A549 (cell line): ENCODE measurements around the gene STK4.

Experiments used
- CHD2 ChIP-seq: fragments of 150-350 bp; IDR thresholded peaks from 2 replicates; pipeline ENCODE4 v1.6.1; 2014; ENCODE audit warnings: low read length; ENCODE audit not compliant: partially characterized antibody
- CTCF ChIP-seq: fragments of >200 bp; sonication (Bioruptor Twin); formaldehyde crosslinking; IDR thresholded peaks from 3 replicates; pipeline ENCODE4 v1.5.1; 2016
- EP300 ChIP-seq, 2 experiments: fragments of >200 bp; sonication (Bioruptor Twin); formaldehyde crosslinking; IDR thresholded peaks; 2 replicates in 1 of 2; 3 replicates in 1 of 2; pipeline ENCODE4 v1.6.1; 2016 to 2017
- POLR2A ChIP-seq: IDR thresholded peaks from 2 replicates; pipeline ENCODE4 v1.6.1; 2012; ENCODE audit warnings: mild to moderate bottlenecking, low read length
- RNF2 ChIP-seq: fragments of 200-600 bp; sonication (generic); IDR thresholded peaks from 2 replicates; pipeline ENCODE4 v1.6.1; 2016; ENCODE audit warnings: low read depth, mild to moderate bottlenecking, antibody characterized with exemption, moderate library complexity, borderline replicate concordance

- TF ChIP-seq POLR2A = no peak
- TF ChIP-seq EP300 (IDR thresholded peaks at IDR 0.05) = no peak
- no peak for TF ChIP-seq CHD2
- TF ChIP-seq CTCF = no peak
- TF ChIP-seq RNF2 = no peak
These were observed 63.6 kb downstream of the STK4 start for GRCh38 chr20:45029884-45030283.
